Cardiac muscle cell (in vitro differentiated cells and primary cell): ENCODE results near the gene EGF. TPM values are rescaled to one million over a fixed set of nuclear protein-coding genes. Genes with fewer than 3 reads are reported as not detected.

Experiments used
- DNase-seq, 2 donors: peaks; one replicate each; pipeline versions ENCODE4 v3.0.0 to v3.0.0-alpha.2; 2010 to 2017; ENCODE audit warnings: low read depth in 1 of 2, low spot score in 1 of 2
- H3K27ac ChIP-seq: fragments of 200-600 bp; sonication (generic); 2 replicates; pipeline ENCODE4 v1.5.1; 2016
- H3K27me3 ChIP-seq: fragments of 200-600 bp; sonication (generic); 2 replicates; pipeline ENCODE4 v1.6.0; 2016; ENCODE audit warnings: control low read depth
- H3K36me3 ChIP-seq: fragments of 200-600 bp; sonication (generic); 2 replicates; pipeline ENCODE4 v1.5.1; 2016; ENCODE audit warnings: control low read depth
- H3K4me1 ChIP-seq: fragments of 200-600 bp; sonication (generic); 2 replicates; pipeline ENCODE4 v1.8.1; 2017; ENCODE audit warnings: low read depth, mild to moderate bottlenecking, mixed run types
- H3K4me3 ChIP-seq: fragments of 200-600 bp; sonication (generic); 2 replicates; pipeline ENCODE4 v1.5.1; 2016; ENCODE audit warnings: mild to moderate bottlenecking
- H3K9me3 ChIP-seq: fragments of 200-600 bp; sonication (generic); 2 replicates; pipeline ENCODE4 v1.5.1; 2017; ENCODE audit warnings: low read depth, mild to moderate bottlenecking, control low read depth
- CTCF ChIP-seq: IDR thresholded peaks from 2 replicates; pipeline ENCODE4 v1.5.1; 2012; ENCODE audit warnings: low read depth, mild to moderate bottlenecking, low read length
- polyA plus RNA-seq: library from polyadenylated mRNA; unstranded; fragments of >200 nt; fragmentation: Nextera tagmentation; extraction: Ambion mirVana; gene quantifications from 2 replicates; pipeline ENCODE4 v1.2.1, GENCODE V29; 2016
- total RNA-seq: library from RNA; depleted of rRNA; stranded (reverse); fragments of >200 nt; gene quantifications from 2 replicates; pipeline ENCODE4 v1.2.3, GENCODE V29; 2016

Gene EGF
- total and polyA plus RNA-seq, 2 experiments from 2014 or later = 3.0 to 11.0 TPM

DNA sequence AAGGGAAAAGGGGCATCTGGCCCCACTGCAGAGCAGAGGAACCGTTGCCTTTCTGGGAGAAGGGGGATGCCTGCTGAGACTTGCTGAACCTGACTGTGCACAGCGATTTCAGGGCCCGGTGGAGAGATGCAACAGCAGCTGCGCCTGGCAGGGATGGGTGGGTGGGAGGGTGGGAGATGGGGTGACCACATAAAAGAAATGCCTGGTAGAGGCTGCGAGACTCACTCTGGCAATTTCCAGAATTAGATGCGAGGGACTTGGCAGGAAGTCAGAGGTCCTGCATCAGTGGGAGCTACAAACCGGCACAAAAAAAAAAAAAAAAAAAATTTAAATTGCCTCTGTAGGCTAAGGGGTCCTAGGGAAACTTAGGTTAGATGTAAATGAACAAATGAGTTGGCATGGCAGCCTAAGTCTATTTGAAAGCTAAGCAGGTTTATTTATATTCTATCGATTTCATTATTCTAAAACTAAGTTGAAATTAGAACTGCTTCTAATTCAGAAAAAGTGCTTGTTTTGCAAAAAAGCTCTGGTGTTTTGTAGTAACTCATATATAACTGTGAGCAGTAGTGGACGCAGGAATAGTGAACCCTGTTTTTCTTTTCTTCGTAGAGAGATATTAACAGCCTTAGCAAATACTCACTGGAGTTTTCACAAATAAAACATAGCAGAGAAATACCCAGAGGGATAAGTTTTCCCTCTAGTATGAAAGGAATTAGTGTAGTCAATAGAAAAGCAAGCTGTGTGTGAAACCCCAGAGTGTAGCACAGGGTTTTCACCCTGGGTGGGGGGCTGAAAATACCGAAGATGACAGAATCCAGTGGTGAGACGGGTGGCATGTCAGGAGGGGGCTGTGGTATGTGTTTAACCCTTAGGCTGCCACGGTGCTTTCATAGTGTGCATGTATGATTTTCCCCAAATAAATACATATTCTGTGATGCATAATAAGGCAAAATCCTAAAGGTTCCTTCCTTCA is 130.1 kb downstream of the EGF start:
- Histone ChIP-seq H3K27ac (peak overlapping the region; percentile 67), H3K27me3 (no peaks in the 10 kb centered on the region), H3K36me3 (no peaks in the 10 kb centered on the region), H3K4me1 (peaks cover 19% of the 10 kb centered on the region), H3K9me3 (no peaks in the 10 kb centered on the region), H3K4me3 (no peak overlapping the region)
- TF ChIP-seq CTCF = no peak
- no peak for DNase-seq

GRCh38 chr4:110046588-110047049 is 133.9 kb downstream of the EGF start:
- no peaks in the 10 kb centered on the region for H3K9me3 ChIP-seq
- H3K27me3 ChIP-seq = no peaks in the 10 kb centered on the region
- peak overlapping the region; percentile 24 for H3K27ac ChIP-seq
- H3K4me1 ChIP-seq = peaks cover 14% of the 10 kb centered on the region
- no peak overlapping the region for H3K4me3 ChIP-seq
- peaks cover 7% of the 10 kb centered on the region for H3K36me3 ChIP-seq
- TF ChIP-seq CTCF = no peak
- no peak for DNase-seq

GRCh38 chr4:110049951-110050925 is 137.6 kb downstream of the EGF start:
- peak; percentile 88 for TF ChIP-seq CTCF
- Histone ChIP-seq H3K36me3 (peaks cover 8% of the 10 kb centered on the region), H3K27me3 (no peaks in the 10 kb centered on the region), H3K4me3 (no peak overlapping the region), H3K9me3 (no peaks in the 10 kb centered on the region), H3K27ac (peak overlapping the region; percentile 1), H3K4me1 (no peaks in the 10 kb centered on the region)
- DNase-seq = peak; percentile 60 to 64

DNA sequence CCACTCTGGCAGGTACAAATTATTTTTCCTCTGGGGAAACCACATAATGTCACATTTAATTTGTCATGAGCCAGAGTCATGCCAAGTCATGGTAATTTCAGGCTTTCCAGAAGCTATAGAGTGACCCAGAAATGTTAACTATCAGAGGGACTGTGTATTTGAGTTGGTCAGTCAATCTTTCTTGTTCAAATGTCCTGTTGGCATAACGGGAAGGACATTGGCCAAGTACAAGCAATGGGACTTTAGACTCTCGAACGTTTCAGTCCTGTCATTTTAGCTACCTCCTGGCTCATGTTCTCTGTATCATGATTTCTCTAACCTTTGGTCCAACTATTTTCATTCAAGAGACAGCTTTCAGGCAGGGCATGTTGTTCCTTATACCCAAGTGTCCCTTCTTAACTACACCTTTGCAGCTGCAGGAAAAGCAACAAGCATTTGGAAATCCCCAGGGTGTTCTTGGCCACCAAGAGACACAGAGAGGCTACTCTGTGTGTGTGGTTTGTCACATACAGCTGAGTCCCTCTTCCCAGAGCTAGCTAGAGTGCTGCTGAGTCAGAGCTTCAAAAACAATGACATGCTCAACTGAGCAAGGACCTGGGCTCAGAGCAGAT is 142.6 kb downstream of the EGF start:
- Histone ChIP-seq H3K4me3 (no peak overlapping the region), H3K4me1 (no peaks in the 10 kb centered on the region), H3K27ac (no peak overlapping the region), H3K36me3 (peaks cover 18% of the 10 kb centered on the region), H3K9me3 (no peaks in the 10 kb centered on the region), H3K27me3 (no peaks in the 10 kb centered on the region)
- DNase-seq = no peak
- no peak for TF ChIP-seq CTCF

DNA sequence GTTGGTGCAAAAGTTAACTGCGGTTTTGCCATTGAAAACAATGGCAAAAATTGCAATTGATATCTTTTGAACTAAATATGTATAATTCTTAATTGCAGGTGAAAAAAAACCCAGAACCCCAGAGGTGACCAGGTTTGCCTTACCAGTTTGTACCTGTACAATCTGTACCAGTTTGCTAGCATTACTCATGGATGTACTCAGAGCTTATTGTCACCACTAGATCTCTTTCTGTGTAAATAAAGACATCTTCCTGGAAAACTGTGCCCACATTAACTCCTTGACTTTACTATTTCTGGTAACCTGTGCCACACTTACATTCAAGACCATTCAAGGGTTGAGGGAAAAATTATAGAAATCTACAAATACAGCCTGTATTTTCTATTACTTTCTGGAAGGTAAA is 146.0 kb downstream of the EGF start:
- no peaks in the 10 kb centered on the region for H3K9me3 ChIP-seq
- TF ChIP-seq CTCF = no peak
- H3K4me3 ChIP-seq = no peak overlapping the region
- H3K27me3 ChIP-seq = no peaks in the 10 kb centered on the region
- DNase-seq = no peak
- H3K36me3 ChIP-seq = peaks cover 10% of the 10 kb centered on the region
- no peaks in the 10 kb centered on the region for H3K4me1 ChIP-seq
- peak overlapping the region; percentile 50 for H3K27ac ChIP-seq
